ENCODE data around the gene AUTS2. TPM values are rescaled to one million over a fixed set of nuclear protein-coding genes. Genes with fewer than 3 reads are reported as not detected.
A peak's percentile ranks its signal among the peaks of the same experiment; 100 is the strongest.

AUTS2 gene
- total and polyA plus RNA-seq, 10 of the 15 experiments (the other 5 are each of a cell fraction or from before 2014, with no cell fraction given) = 6.4 to 55.6 (median 21.6) TPM

DNA sequence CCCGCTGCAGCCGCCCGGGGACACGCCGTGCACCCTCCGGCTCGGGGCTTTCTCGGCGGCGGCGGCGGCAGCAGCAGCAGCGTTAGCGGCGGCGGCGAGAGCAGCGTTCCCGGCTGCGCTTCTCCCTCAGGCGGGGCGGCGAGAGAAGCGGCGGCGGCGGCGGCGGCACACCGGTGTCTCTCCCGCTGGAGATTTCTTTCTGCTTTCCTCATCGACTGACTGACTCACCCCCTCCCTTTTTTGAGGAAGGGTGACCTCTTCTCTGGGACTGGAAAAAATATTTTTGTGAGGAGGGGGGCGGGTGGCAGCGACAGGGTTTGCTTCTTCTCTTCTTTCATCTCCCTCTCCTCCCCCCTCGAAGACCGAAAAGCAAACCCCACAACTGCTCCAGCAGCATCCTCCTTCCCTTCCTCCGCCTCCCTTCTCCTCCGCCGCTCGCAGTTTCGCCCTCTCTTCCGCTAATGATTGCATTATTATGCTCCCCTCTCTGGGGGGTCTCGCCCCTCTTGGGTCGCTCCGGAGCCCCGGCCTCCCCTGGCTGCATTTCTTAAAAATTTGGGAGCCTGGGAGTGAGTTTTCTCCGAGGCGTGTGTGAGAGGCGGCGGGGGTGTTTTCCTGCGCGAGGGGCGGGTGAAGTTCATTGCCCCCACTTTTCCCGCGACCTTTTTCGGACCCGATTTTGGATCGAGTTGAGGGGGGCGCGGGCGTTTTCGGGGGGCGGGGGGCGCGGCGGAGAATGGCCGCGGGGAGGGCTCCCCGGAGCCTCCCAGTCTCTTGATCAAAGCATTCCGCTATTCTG is 411 bp downstream of the AUTS2 start:
- FAIRE-seq (no peak), DNase-seq (ENCODE audit: low read depth, low spot score) (no peak), ATAC-seq (0 out of 3 replicates have a peak, but pooled peaks have one; percentile 7)
- Histone ChIP-seq H3K79me2 (ENCODE audit: control insufficient read depth, insufficient read depth, low read length) (peaks cover 30% of the 10 kb centered on the region), H3K27ac (ENCODE audit: control insufficient read depth, insufficient read depth) (no peak overlapping the region), H3K27me3 (replicated peaks in 1 of 2; ENCODE audit: control insufficient read depth in 2 of 2, insufficient read depth in 2 of 2, low read length in 1 of 2) (no peaks in the 10 kb centered on the region; a peak in 1 of 4 replicates), H4K20me1 (ENCODE audit: control insufficient read depth, insufficient read depth) (no peaks in the 10 kb centered on the region), H3K9me3 (replicated peaks; ENCODE audit: control insufficient read depth, insufficient read depth, low read length) (no peaks in the 10 kb centered on the region), H2AFZ (ENCODE audit: control insufficient read depth, low read depth, low read length) (peak overlapping the region; percentile 58), H3K4me2 (ENCODE audit: control insufficient read depth, insufficient read depth) (peak overlapping the region; percentile 83), H3K4me3 (peak overlapping the region; percentile 97), H3K4me1 (ENCODE audit: control insufficient read depth, insufficient read depth, low read length) (peaks cover 11% of the 10 kb centered on the region; the same call in 1 of the 2 replicates), H3K9ac (ENCODE audit: control insufficient read depth, insufficient read depth, low read length) (peak overlapping the region; percentile 74), H3K36me3 (ENCODE audit: control insufficient read depth in 2 of 2, insufficient read depth in 2 of 2, low read length in 1 of 2) (no peaks in the 10 kb centered on the region)
- BruUV-seq (replicated peaks) = TSS peak; percentile 62
- ChIA-PET SMC1A (ENCODE audit: uncharacterized antibody, unreplicated experiment) (no interaction called here), RAD21 (ENCODE audit: unreplicated experiment) (interaction anchor here (0.9 to 1.7 kb wide), 2 partner anchors 51 to 140 kb away, joined by 3 to 4 read pairs; no protein-coding TSS in a partner anchor), CTCF (no interaction called here), POLR2A (no interaction called here)
- intact Hi-C loops (cut with micrococcal nuclease; ENCODE audit: unreplicated experiment) (no loop called here), in situ Hi-C loops (cut with MboI) (no loop called here)
- WGBS (ENCODE audit: insufficient coverage, insufficient replicate concordance, low lambda C conversion rate, missing lambda C conversion rate) = 2% methylated on average over 49 of the region's 70 CpGs
- TF ChIP-seq, protein P1, sequence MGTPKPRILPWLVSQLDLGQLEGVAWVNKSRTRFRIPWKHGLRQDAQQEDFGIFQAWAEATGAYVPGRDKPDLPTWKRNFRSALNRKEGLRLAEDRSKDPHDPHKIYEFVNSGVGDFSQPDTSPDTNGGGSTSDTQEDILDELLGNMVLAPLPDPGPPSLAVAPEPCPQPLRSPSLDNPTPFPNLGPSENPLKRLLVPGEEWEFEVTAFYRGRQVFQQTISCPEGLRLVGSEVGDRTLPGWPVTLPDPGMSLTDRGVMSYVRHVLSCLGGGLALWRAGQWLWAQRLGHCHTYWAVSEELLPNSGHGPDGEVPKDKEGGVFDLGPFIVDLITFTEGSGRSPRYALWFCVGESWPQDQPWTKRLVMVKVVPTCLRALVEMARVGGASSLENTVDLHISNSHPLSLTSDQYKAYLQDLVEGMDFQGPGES (IDR thresholded peaks at IDR 0.05) = no peak
- TF ChIP-seq NFYB (IDR thresholded peaks at IDR 0.05; ENCODE audit: insufficient read depth, low read depth, low read length) (no peak), POLR2AphosphoS5 (IDR thresholded peaks at IDR 0.05; ENCODE audit: low read length) (no peak), PRDM15 (CRISPR knock-in tag; IDR thresholded peaks at IDR 0.05) (no peak), YY1 (IDR thresholded peaks at IDR 0.05; ENCODE audit: low read depth, low read length) (no peak), WRNIP1 (IDR thresholded peaks at IDR 0.05; ENCODE audit: borderline replicate concordance, low read depth, low read length) (no peak), NR2C2 (IDR thresholded peaks at IDR 0.05; ENCODE audit: borderline replicate concordance, control insufficient read depth, insufficient read length, low read depth) (no peak), NFYA (IDR thresholded peaks at IDR 0.05; ENCODE audit: borderline replicate concordance, low read depth, low read length) (no peak), IKZF1 (conservative IDR thresholded peaks at IDR 0.05) (peak; percentile 55), BACH1 (IDR thresholded peaks at IDR 0.05; ENCODE audit: borderline replicate concordance) (peak; percentile 80; the same call in 1 of the 2 replicates), EP300 (IDR thresholded peaks at IDR 0.05; ENCODE audit: borderline replicate concordance in 1 of 2, control insufficient read depth in 1 of 2, low read depth in 2 of 2, low read length in 2 of 2) (no peak), TBL1XR1 (IDR thresholded peaks at IDR 0.05; ENCODE audit: low read depth, low read length) (no peak), JUND (IDR thresholded peaks at IDR 0.05; ENCODE audit: low read depth, low read length) (no peak)
- TF ChIP-seq, protein P2, sequence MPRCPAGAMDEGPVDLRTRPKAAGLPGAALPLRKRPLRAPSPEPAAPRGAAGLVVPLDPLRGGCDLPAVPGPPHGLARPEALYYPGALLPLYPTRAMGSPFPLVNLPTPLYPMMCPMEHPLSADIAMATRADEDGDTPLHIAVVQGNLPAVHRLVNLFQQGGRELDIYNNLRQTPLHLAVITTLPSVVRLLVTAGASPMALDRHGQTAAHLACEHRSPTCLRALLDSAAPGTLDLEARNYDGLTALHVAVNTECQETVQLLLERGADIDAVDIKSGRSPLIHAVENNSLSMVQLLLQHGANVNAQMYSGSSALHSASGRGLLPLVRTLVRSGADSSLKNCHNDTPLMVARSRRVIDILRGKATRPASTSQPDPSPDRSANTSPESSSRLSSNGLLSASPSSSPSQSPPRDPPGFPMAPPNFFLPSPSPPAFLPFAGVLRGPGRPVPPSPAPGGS (IDR thresholded peaks at IDR 0.05; ENCODE audit: borderline replicate concordance, insufficient read depth, low read depth, low read length, poor library complexity, severe bottlenecking) = no peak

All from GM12878 (cell line).